OCI-LY1 (cell line): Measurements from ENCODE around the gene POLRMT.

ENCODE experiments used
- H2AFZ ChIP-seq: fragments of 200-600 bp; sonication (generic), shearing (Covaris generic); 2 replicates; pipeline ENCODE4 v1.6.0; 2014; ENCODE audit warnings: antibody characterized with exemption, mild to moderate bottlenecking, low read length
- H3F3A ChIP-seq: fragments of 200-600 bp; sonication (generic), shearing (Covaris generic); 2 replicates; pipeline ENCODE4 v1.6.0; 2014; ENCODE audit warnings: mild to moderate bottlenecking, antibody characterized with exemption, low read length, moderate library complexity; ENCODE audit not compliant: insufficient read depth
- H3K27ac ChIP-seq: fragments of 200-600 bp; sonication (generic); 2 replicates; pipeline ENCODE4 v1.5.1; 2014; ENCODE audit warnings: low read length, mixed run types, mild to moderate bottlenecking, low read depth; ENCODE audit not compliant: poor library complexity, severe bottlenecking
- H3K27me3 ChIP-seq: fragments of 200-600 bp; sonication (generic); 2 replicates; pipeline ENCODE4 v1.6.0; 2014; ENCODE audit warnings: antibody characterized with exemption, mild to moderate bottlenecking, low read length, moderate library complexity; ENCODE audit not compliant: insufficient read depth
- H3K36me3 ChIP-seq: fragments of 200-600 bp; sonication (generic); 2 replicates; pipeline ENCODE4 v1.6.1; 2014; ENCODE audit warnings: mild to moderate bottlenecking, antibody characterized with exemption, low read length, moderate library complexity, mixed read lengths; ENCODE audit not compliant: insufficient read depth
- H3K4me1 ChIP-seq: fragments of 200-600 bp; sonication (generic); 2 replicates; pipeline ENCODE4 v1.5.1; 2014; ENCODE audit warnings: mild to moderate bottlenecking, low read length, moderate library complexity; ENCODE audit not compliant: insufficient read depth, severe bottlenecking
- H3K4me2 ChIP-seq: fragments of 200-600 bp; sonication (generic), shearing (Covaris generic); 2 replicates; pipeline ENCODE4 v1.6.1; 2014; ENCODE audit warnings: low read length
- H3K4me3 ChIP-seq: fragments of 200-600 bp; sonication (generic); 2 replicates; pipeline ENCODE4 v1.5.1; 2014; ENCODE audit warnings: low read length, low read depth, mild to moderate bottlenecking, mixed read lengths; ENCODE audit not compliant: poor library complexity, severe bottlenecking
- H3K79me2 ChIP-seq: fragments of 200-600 bp; shearing (Covaris generic); 2 replicates; pipeline ENCODE4 v1.6.1; 2016; ENCODE audit warnings: mixed run types, low read length, mixed read lengths; ENCODE audit not compliant: insufficient read depth
- H3K9ac ChIP-seq: fragments of 200-600 bp; sonication (generic), shearing (Covaris generic); 2 replicates; pipeline ENCODE4 v1.6.1; 2014; ENCODE audit warnings: mild to moderate bottlenecking, low read length, mixed read lengths
- H3K9me2 ChIP-seq: fragments of 200-600 bp; sonication (generic), shearing (Covaris generic); 2 replicates; pipeline ENCODE4 v1.6.1; 2014; ENCODE audit warnings: low read depth, mild to moderate bottlenecking, low read length, mixed read lengths
- H3K9me3 ChIP-seq: fragments of 200-600 bp; shearing (Covaris generic); 2 replicates; pipeline ENCODE4 v1.6.1; 2014; ENCODE audit warnings: low read length, mixed read lengths
- H4K20me1 ChIP-seq: fragments of 200-600 bp; sonication (generic), shearing (Covaris generic); 2 replicates; pipeline ENCODE4 v1.6.0; 2016; ENCODE audit warnings: mild to moderate bottlenecking, low read length; ENCODE audit not compliant: insufficient read depth
- CTCF ChIP-seq: fragments of 200-600 bp; sonication (generic), shearing (Covaris generic); IDR thresholded peaks from 2 replicates; pipeline ENCODE4 v1.5.1; 2017; ENCODE audit warnings: mild to moderate bottlenecking, antibody characterized with exemption, low read length, moderate library complexity, mixed read lengths
- EZH2 ChIP-seq: fragments of 200-600 bp; sonication (generic), shearing (Covaris generic); IDR thresholded peaks from 2 replicates; pipeline ENCODE4 v1.8.0; 2017; ENCODE audit warnings: borderline replicate concordance, mixed run types, mild to moderate bottlenecking, antibody characterized with exemption, low read length, moderate library complexity, mixed read lengths

Gene POLRMT

GRCh38 chr19:579842-580155 lies 53.5 kb downstream of the POLRMT start:
- Histone ChIP-seq H4K20me1 (no peaks in the 10 kb centered on the region), H3K36me3 (peaks cover 45% of the 10 kb centered on the region)

GRCh38 chr19:579111-579841 lies 54.1 kb downstream of the POLRMT start:
- no peaks in the 10 kb centered on the region for H4K20me1 ChIP-seq
- no peaks in the 10 kb centered on the region for H3K27me3 ChIP-seq
- H3K36me3 ChIP-seq, result peaks cover 45% of the 10 kb centered on the region
- no peak overlapping the region for H3K9ac ChIP-seq
- no peaks in the 10 kb centered on the region for H3F3A ChIP-seq
- H3K4me1 ChIP-seq, result peaks cover 11% of the 10 kb centered on the region
- no peak overlapping the region for H3K27ac ChIP-seq
- no peak for TF ChIP-seq CTCF
- no peak for TF ChIP-seq EZH2
- no peak overlapping the region for H2AFZ ChIP-seq
- no peak overlapping the region for H3K4me2 ChIP-seq
- H3K9me2 ChIP-seq, result no peaks in the 10 kb centered on the region
- no peak overlapping the region for H3K4me3 ChIP-seq
- no peaks in the 10 kb centered on the region for H3K9me3 ChIP-seq
- peaks cover 27% of the 10 kb centered on the region; the same call in 1 of the 2 replicates for H3K79me2 ChIP-seq

More at GRCh38 chr19:579842-580155, 53.5 kb downstream of the POLRMT start:
- H3K27ac ChIP-seq, result no peak overlapping the region
- H3K27me3 ChIP-seq, result no peaks in the 10 kb centered on the region
- H3K9me2 ChIP-seq, result no peaks in the 10 kb centered on the region
- H3K9ac ChIP-seq, result no peak overlapping the region
- no peak overlapping the region for H3K4me2 ChIP-seq
- peaks cover 6% of the 10 kb centered on the region for H3K4me1 ChIP-seq
- no peak overlapping the region for H2AFZ ChIP-seq
- no peak for TF ChIP-seq EZH2
- no peaks in the 10 kb centered on the region for H3F3A ChIP-seq
- no peak overlapping the region for H3K4me3 ChIP-seq
- peaks cover 22% of the 10 kb centered on the region; the same call in 1 of the 2 replicates for H3K79me2 ChIP-seq
- H3K9me3 ChIP-seq, result no peaks in the 10 kb centered on the region

GRCh38 chr19:577439-578392 lies 55.6 kb downstream of the POLRMT start:
- Histone ChIP-seq H4K20me1 (no peaks in the 10 kb centered on the region), H2AFZ (no peak overlapping the region), H3K4me2 (no peak overlapping the region), H3K27me3 (no peaks in the 10 kb centered on the region), H3K9me3 (no peaks in the 10 kb centered on the region), H3K9me2 (no peaks in the 10 kb centered on the region), H3K36me3 (peaks cover 36% of the 10 kb centered on the region), H3K4me3 (no peak overlapping the region), H3F3A (no peaks in the 10 kb centered on the region), H3K79me2 (peaks cover 39% of the 10 kb centered on the region), H3K27ac (no peak overlapping the region), H3K4me1 (peaks cover 21% of the 10 kb centered on the region), H3K9ac (no peak overlapping the region)
- TF ChIP-seq EZH2 (no peak), CTCF (no peak)
